Measurements from ENCODE around the gene VSIR.

Gene VSIR

DNA sequence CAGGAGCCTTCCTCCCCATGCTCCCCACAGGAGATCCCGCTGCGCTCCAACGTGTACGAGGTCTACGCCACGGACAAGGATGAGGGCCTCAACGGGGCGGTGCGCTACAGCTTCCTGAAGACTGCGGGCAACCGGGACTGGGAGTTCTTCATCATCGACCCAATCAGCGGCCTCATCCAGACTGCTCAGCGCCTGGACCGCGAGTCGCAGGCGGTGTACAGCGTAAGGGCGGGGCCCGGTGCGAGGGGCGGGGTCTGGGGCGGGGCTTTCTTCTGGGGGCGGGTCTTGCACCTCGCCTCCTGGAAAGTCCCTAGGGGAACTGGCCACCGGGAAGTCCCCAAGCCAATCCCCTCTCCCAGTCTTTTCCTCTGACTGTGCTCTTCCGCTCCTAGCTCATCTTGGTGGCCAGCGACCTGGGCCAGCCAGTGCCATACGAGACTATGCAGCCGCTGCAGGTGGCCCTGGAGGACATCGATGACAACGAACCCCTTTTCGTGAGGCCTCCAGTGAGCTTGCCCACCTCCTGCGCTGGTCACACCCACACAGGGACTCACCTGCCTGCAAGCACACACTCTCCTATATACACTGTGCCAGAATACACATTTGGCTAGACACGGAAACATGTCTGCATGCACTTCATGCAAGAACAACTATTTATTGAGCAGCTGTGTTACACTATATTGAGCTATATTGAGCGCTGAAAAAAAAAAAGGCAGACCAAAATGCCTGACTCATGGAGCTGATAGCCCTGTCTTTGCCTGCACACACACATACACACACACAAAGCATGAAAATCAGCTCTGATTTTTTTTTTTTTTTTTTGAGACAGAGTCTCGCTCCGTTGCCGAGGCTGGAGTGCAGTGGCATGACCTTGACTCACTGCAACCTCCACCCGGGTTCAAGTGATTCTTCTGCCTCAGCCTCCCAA lies 32.7 kb upstream of the VSIR start:
- no peak for DNase-seq (ENCODE audit: low spot score)
- TF ChIP-seq, protein P1, sequence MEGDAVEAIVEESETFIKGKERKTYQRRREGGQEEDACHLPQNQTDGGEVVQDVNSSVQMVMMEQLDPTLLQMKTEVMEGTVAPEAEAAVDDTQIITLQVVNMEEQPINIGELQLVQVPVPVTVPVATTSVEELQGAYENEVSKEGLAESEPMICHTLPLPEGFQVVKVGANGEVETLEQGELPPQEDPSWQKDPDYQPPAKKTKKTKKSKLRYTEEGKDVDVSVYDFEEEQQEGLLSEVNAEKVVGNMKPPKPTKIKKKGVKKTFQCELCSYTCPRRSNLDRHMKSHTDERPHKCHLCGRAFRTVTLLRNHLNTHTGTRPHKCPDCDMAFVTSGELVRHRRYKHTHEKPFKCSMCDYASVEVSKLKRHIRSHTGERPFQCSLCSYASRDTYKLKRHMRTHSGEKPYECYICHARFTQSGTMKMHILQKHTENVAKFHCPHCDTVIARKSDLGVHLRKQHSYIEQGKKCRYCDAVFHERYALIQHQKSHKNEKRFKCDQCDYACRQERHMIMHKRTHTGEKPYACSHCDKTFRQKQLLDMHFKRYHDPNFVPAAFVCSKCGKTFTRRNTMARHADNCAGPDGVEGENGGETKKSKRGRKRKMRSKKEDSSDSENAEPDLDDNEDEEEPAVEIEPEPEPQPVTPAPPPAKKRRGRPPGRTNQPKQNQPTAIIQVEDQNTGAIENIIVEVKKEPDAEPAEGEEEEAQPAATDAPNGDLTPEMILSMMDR (IDR thresholded peaks at IDR 0.05; ENCODE audit: extremely low read depth, missing control alignments) = no peak

- no peak for DNase-seq (ENCODE audit: low spot score)
- TF ChIP-seq, protein P1 (IDR thresholded peaks at IDR 0.05; ENCODE audit: extremely low read depth, missing control alignments) = no peak
These were observed 30.8 kb upstream of the VSIR start for GRCh38 chr10:71804077-71804476.

GRCh38 chr10:71802715-71803488 lies 29.6 kb upstream of the VSIR start:
- no peak for DNase-seq (ENCODE audit: low spot score)
- TF ChIP-seq, protein P1 (IDR thresholded peaks at IDR 0.05; ENCODE audit: extremely low read depth, missing control alignments) = no peak

- no peak for DNase-seq (ENCODE audit: low spot score)
- TF ChIP-seq, protein P1 (IDR thresholded peaks at IDR 0.05; ENCODE audit: extremely low read depth, missing control alignments) = no peak
These were observed 28.9 kb upstream of the VSIR start for GRCh38 chr10:71802235-71802634.

GRCh38 chr10:71801361-71801760 lies 28.0 kb upstream of the VSIR start:
- DNase-seq (ENCODE audit: low spot score) = peak; percentile 81
- TF ChIP-seq, protein P1 (IDR thresholded peaks at IDR 0.05; ENCODE audit: extremely low read depth, missing control alignments) = no peak

DNA sequence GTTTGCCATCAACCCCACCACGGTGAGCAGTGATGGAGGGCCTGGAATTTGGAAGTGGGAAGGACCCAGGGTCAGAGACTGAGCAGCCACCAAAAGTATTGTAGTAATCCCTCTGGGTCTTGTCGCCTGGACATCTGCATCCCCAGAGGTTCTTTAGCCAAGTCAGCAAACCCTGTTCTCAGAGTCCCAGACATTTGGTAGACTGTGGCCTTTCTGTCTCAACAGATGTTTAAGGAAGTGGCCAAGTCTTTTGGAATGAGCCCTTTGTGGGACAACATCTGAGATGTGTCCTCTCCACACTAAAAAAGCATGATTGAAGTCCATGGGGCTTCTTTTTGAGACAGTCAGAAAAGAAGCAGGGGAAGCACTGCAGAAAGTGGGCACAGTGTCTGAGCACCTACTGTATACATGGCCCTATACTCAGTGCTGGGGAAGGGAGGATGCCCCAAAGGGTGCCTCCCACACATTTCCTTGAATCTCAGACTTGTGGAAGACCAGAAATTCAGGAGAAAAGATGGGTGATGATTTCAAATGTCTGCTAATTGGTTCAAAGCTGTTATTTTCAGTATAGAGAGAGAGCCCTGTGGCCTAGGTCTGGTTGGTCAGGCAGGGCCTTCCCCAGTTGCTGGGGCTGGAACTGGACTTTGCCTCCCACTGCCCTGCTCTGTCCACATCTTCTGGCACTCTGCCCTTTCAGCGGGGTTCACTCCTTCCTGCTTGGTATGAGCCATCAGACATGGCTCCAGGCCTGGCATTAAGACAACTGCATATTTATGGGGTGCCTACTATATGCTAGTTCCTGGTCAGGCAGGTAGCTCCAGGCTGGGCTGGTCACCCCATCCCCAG lies 26.5 kb upstream of the VSIR start:
- DNase-seq (ENCODE audit: low spot score) = no peak
- TF ChIP-seq, protein P1 (IDR thresholded peaks at IDR 0.05; ENCODE audit: extremely low read depth, missing control alignments) = no peak
